ENCODE data around the gene ZXDC.

GRCh38 chr3:126481808-126482502, 6.3 kb upstream of the ZXDC start:
- TF ChIP-seq CTCF (IDR thresholded peaks at IDR 0.05; ENCODE audit: poor library complexity) (no peak), EZH2phosphoT487 (IDR thresholded peaks at IDR 0.05; ENCODE audit: low read depth, severe bottlenecking, unreplicated experiment) (no peak)
